Peyer's patch (tissue), 4 donors: ENCODE data around the gene DEGS1. TPM values are rescaled to one million over a fixed set of nuclear protein-coding genes. Genes with fewer than 3 reads are reported as not detected.

ENCODE experiments used
- DNase-seq, 3 donors: peaks; one replicate each; pipeline ENCODE4 v3.0.0-alpha.2; 2017 to 2019
- H3K27ac ChIP-seq, 4 donors: fragments of 200-600 bp; sonication (generic); one replicate each; pipeline ENCODE4 v1.5.1; 2016 to 2019
- H3K27me3 ChIP-seq, 2 donors: fragments of 200-600 bp; sonication (generic); one replicate each; pipeline ENCODE4 v1.5.1; 2019
- H3K36me3 ChIP-seq, 3 donors: fragments of 200-600 bp; sonication (generic); one replicate each; pipeline ENCODE4 v1.5.1; 2016 to 2019
- H3K4me1 ChIP-seq, 4 donors: fragments of 200-600 bp; sonication (generic); one replicate each; pipeline ENCODE4 v1.5.1; 2016 to 2019
- H3K4me3 ChIP-seq, 4 donors: fragments of 200-600 bp; sonication (generic); 1 replicate in 3 of 4; 2 replicates in 1 of 4; pipeline ENCODE4 v1.5.1; 2016 to 2019; ENCODE audit warnings: mild to moderate bottlenecking in 1 of 4
- H3K9me3 ChIP-seq, 4 donors: fragments of 200-600 bp; sonication (generic); one replicate each; pipeline ENCODE4 v1.5.1; 2016 to 2019; ENCODE audit warnings: mild to moderate bottlenecking in 1 of 4
- POLR2A ChIP-seq, 2 donors: fragments of 450-650 bp; IDR thresholded peaks; one replicate each; pipeline ENCODE4 v1.5.1; 2017; ENCODE audit warnings: antibody characterized with exemption in 2 of 2, mild to moderate bottlenecking in 2 of 2, moderate library complexity in 2 of 2
- total RNA-seq, 4 donors: library from RNA; depleted of rRNA; stranded (reverse); fragments of >200 nt; gene quantifications; one replicate each; pipeline ENCODE4 v1.1.0, GENCODE V29; 2016
- TF ChIP-seq, protein P1 (sequence below), 6 experiments: fragments of 450-650 bp in 4 of 6; fragments of 200-600 bp in 2 of 6; sonication (generic) in 1 of 6; IDR thresholded peaks; one replicate each; pipeline ENCODE4 v1.5.1; 2017 to 2019; ENCODE audit warnings: antibody characterized with exemption in 6 of 6, mild to moderate bottlenecking in 3 of 6, moderate library complexity in 1 of 6

Gene DEGS1
- total RNA-seq, 4 donors from 2014 or later: 14.6 to 46.4 (median 20.0) TPM

DNA sequence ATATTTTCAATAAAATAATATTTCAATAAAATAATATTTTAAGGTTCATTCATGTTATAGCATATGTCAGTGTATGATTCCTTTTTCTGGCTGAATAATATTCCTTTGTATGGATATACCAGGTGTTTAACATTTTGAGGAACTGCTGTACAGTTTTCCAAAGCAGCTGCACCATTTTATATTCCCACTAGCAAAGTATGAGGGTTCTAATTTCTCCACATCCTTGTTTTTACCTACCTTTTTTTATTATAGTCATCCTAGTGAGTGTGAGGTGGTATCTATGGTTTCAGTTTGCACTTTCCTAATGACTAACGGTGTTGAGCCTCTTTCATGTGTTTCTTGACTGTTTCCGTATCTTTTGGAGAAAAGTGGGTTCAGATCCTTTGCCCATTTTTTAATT, 5.2 kb downstream of the DEGS1 start:
- no peaks in the 10 kb centered on the region for H3K27me3 ChIP-seq
- no peak for TF ChIP-seq POLR2A (IDR thresholded peaks at IDR 0.05)
- TF ChIP-seq, protein P1, sequence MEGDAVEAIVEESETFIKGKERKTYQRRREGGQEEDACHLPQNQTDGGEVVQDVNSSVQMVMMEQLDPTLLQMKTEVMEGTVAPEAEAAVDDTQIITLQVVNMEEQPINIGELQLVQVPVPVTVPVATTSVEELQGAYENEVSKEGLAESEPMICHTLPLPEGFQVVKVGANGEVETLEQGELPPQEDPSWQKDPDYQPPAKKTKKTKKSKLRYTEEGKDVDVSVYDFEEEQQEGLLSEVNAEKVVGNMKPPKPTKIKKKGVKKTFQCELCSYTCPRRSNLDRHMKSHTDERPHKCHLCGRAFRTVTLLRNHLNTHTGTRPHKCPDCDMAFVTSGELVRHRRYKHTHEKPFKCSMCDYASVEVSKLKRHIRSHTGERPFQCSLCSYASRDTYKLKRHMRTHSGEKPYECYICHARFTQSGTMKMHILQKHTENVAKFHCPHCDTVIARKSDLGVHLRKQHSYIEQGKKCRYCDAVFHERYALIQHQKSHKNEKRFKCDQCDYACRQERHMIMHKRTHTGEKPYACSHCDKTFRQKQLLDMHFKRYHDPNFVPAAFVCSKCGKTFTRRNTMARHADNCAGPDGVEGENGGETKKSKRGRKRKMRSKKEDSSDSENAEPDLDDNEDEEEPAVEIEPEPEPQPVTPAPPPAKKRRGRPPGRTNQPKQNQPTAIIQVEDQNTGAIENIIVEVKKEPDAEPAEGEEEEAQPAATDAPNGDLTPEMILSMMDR (IDR thresholded peaks at IDR 0.05): no peak
- peaks cover 0 to 12% (median 2%) of the 10 kb centered on the region in 4 donors for H3K4me1 ChIP-seq
- no peak overlapping the region for H3K27ac ChIP-seq
- DNase-seq: no peak
- peaks cover 0 to 22% (median 0%) of the 10 kb centered on the region in 3 donors for H3K36me3 ChIP-seq
- H3K9me3 ChIP-seq: no peaks in the 10 kb centered on the region
- H3K4me3 ChIP-seq: no peak overlapping the region

DNA sequence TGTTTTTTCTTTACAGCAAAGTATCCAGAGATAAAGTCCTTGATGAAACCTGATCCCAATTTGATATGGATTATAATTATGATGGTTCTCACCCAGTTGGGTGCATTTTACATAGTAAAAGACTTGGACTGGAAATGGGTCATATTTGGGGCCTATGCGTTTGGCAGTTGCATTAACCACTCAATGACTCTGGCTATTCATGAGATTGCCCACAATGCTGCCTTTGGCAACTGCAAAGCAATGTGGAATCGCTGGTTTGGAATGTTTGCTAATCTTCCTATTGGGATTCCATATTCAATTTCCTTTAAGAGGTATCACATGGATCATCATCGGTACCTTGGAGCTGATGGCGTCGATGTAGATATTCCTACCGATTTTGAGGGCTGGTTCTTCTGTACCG, 6.5 kb downstream of the DEGS1 start:
- H3K9me3 ChIP-seq: no peaks in the 10 kb centered on the region
- H3K27ac ChIP-seq: no peak overlapping the region
- DNase-seq: no peak
- peaks cover 0 to 26% (median 0%) of the 10 kb centered on the region in 3 donors for H3K36me3 ChIP-seq
- TF ChIP-seq, protein P1 (IDR thresholded peaks at IDR 0.05): no peak
- TF ChIP-seq POLR2A (IDR thresholded peaks at IDR 0.05): no peak
- no peak overlapping the region for H3K4me3 ChIP-seq
- H3K27me3 ChIP-seq: no peaks in the 10 kb centered on the region
- H3K4me1 ChIP-seq: peaks cover 0 to 8% (median 2%) of the 10 kb centered on the region in 4 donors

DNA sequence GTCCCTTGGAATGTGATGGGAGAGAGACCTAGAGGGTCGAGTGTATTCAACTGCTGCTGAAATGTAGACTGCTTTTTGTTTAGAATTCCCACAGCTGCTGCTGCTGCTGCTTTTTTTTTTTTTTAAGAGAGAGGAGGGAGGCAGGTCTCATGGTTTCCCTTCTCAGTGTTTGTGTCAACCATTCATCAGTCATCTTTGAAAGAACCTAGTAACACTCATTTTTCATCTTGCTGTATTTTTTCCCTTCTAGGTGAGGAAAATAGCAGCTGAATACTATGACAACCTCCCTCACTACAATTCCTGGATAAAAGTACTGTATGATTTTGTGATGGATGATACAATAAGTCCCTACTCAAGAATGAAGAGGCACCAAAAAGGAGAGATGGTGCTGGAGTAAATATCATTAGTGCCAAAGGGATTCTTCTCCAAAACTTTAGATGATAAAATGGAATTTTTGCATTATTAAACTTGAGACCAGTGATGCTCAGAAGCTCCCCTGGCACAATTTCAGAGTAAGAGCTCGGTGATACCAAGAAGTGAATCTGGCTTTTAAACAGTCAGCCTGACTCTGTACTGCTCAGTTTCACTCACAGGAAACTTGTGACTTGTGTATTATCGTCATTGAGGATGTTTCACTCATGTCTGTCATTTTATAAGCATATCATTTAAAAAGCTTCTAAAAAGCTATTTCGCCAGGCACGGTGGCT, 9.2 kb downstream of the DEGS1 start:
- H3K27me3 ChIP-seq: no peaks in the 10 kb centered on the region
- H3K9me3 ChIP-seq: no peaks in the 10 kb centered on the region
- no peak for TF ChIP-seq POLR2A (IDR thresholded peaks at IDR 0.05)
- DNase-seq: no peak
- peaks cover 0 to 26% (median 0%) of the 10 kb centered on the region in 3 donors for H3K36me3 ChIP-seq
- H3K4me3 ChIP-seq: no peak overlapping the region
- peaks cover 0 to 6% (median 0%) of the 10 kb centered on the region in 4 donors for H3K4me1 ChIP-seq
- H3K27ac ChIP-seq: no peak overlapping the region

DNA sequence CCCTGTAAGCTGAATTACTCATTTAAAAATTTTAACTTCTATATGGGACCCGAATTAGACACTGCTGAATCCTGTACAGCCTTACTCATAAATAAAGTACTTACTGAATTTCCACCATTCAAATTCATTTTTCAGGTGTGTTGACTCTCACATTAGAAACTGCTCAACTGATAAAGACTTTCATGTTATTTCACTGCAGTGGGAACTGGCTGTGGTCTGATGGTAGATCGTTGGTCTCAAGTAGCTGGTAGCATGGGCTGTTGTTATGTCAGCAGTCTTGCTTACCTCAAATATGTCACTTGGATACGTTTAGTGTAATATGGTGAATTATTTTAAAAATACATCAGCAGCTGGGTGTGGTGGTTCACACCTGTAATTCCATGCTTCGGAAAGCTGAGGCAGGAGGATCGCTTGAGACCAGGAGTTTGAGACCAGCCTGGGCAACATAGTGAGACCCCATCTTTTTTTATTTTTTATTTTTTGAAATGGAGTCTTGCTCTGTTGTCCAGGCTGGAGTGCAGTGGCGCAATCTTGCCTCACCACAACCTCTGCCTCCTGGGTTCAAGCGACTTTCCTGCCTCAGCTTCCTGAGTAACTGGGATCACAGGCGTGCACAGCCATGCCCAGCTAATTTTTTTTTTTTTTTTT, 10.4 kb downstream of the DEGS1 start:
- H3K36me3 ChIP-seq: peaks cover 0 to 26% (median 0%) of the 10 kb centered on the region in 3 donors
- TF ChIP-seq, protein P1 (IDR thresholded peaks at IDR 0.05): no peak
- no peak for TF ChIP-seq POLR2A (IDR thresholded peaks at IDR 0.05)
- no peak overlapping the region for H3K4me3 ChIP-seq
- no peaks in the 10 kb centered on the region for H3K9me3 ChIP-seq
- no peak for DNase-seq
- peaks cover 0 to 6% (median 0%) of the 10 kb centered on the region in 4 donors for H3K4me1 ChIP-seq
- no peaks in the 10 kb centered on the region for H3K27me3 ChIP-seq
- H3K27ac ChIP-seq: no peak overlapping the region

DNA sequence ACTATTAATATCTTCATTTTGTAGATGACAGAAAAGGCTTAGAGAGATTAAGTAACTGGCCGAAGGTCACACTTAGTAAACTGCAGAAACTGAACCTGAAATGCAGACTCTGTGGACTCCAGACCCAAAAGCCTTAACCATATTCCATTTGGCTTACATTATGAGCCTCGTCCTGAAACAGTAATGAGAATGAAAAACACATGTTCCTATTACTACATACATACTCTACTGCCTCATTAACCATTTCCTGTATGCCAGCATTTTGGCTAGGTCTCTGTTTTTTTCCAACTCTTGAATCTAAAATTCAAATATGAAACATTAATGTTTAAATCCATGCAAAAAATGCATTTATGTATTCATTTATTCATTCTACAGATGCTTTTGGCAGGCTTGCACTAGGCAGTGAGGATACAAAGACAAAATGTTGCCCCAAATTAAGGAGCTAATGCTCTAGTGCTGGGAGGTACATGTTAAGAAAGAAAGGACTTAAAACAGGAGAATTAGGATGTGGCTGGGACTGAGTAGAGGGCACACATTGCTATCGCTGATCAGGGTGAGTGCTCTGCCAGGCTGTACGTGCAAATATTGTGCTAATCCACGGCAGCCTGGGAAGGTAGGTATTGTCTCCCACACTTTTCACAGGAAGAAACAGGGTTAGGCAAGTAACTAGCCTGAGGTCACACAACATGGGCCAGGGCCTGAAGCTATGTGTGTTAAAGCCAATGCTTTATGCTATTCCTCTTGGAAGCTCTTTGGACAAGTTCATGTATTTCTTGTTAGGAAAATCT, 14.0 kb downstream of the DEGS1 start:
- no peaks in the 10 kb centered on the region for H3K9me3 ChIP-seq
- TF ChIP-seq, protein P1 (IDR thresholded peaks at IDR 0.05): no peak
- no peak for TF ChIP-seq POLR2A (IDR thresholded peaks at IDR 0.05)
- H3K27ac ChIP-seq: no peak overlapping the region
- H3K27me3 ChIP-seq: no peaks in the 10 kb centered on the region
- H3K4me3 ChIP-seq: no peak overlapping the region
- H3K4me1 ChIP-seq: peaks cover 0 to 6% (median 0%) of the 10 kb centered on the region in 4 donors
- no peak for DNase-seq
- H3K36me3 ChIP-seq: peaks cover 0 to 14% (median 0%) of the 10 kb centered on the region in 3 donors
